PC-9 (cell line): Measurements from ENCODE around the gene PFKFB3. TPM values are rescaled to one million over a fixed set of nuclear protein-coding genes. Genes with fewer than 3 reads are reported as not detected.

Experiments
- BruUV-seq: library from RNA; stranded (reverse); fragments of 400-500 nt; replicated peaks from 2 replicates; lab custom pipeline; 2021; lab: Mats Ljungman, UMichigan
- CTCF ChIA-PET: fragments of 300-600 bp; sonication (Branson Sonifier 250); formaldehyde crosslinking; loops from one replicate; lab custom pipeline; 2022; ENCODE audit warnings: antibody characterized with exemption; lab: Charles Lee
- POLR2A ChIA-PET: fragments of 300-600 bp; sonication (Branson Sonifier 250); formaldehyde crosslinking; loops from one replicate; lab custom pipeline; 2022; ENCODE audit warnings: antibody characterized with exemption; ENCODE audit not compliant: unreplicated experiment; lab: Charles Lee
- DNase-seq, 2 experiments: peaks; one replicate each; pipeline versions ENCODE4 v3.0.0 to v3.0.0-alpha.2; 2015 to 2022; ENCODE audit warnings: mixed read lengths in 1 of 2
- H2AFZ ChIP-seq: fragments of 200-600 bp; sonication (generic); 2 replicates; pipeline ENCODE4 v1.8.1; 2017; ENCODE audit warnings: antibody characterized with exemption
- H3F3A ChIP-seq: fragments of 200-600 bp; sonication (generic); 2 replicates; pipeline ENCODE4 v1.8.1; 2017; ENCODE audit warnings: antibody characterized with exemption, mild to moderate bottlenecking, low read depth; ENCODE audit not compliant: insufficient read depth
- H3K27ac ChIP-seq: fragments of 200-600 bp; sonication (generic); 2 replicates; pipeline ENCODE4 v1.6.1; 2016; ENCODE audit warnings: mixed run types
- H3K27me3 ChIP-seq: fragments of 200-600 bp; sonication (generic); 2 replicates; pipeline ENCODE4 v1.6.1; 2016; ENCODE audit warnings: low read depth, mixed run types; ENCODE audit not compliant: insufficient read depth
- H3K36me3 ChIP-seq: fragments of 200-600 bp; sonication (generic); 2 replicates; pipeline ENCODE4 v1.6.1; 2016; ENCODE audit warnings: low read depth, mixed run types
- H3K4me1 ChIP-seq: fragments of 200-600 bp; sonication (generic); replicated peaks from 2 replicates; pipeline ENCODE4 v1.6.1; 2016; ENCODE audit warnings: mixed run types; ENCODE audit not compliant: insufficient read depth
- H3K4me2 ChIP-seq: fragments of 200-600 bp; sonication (generic); 2 replicates; pipeline ENCODE4 v1.6.1; 2017; ENCODE audit warnings: mixed run types
- H3K4me3 ChIP-seq: fragments of 200-600 bp; sonication (generic); 2 replicates; pipeline ENCODE4 v1.6.1; 2016; ENCODE audit warnings: mixed run types
- H3K79me2 ChIP-seq: fragments of 200-600 bp; sonication (generic); 2 replicates; pipeline ENCODE4 v1.6.1; 2017; ENCODE audit warnings: low read depth, mixed run types
- H3K9me2 ChIP-seq: fragments of 200-600 bp; sonication (generic); 2 replicates; pipeline ENCODE4 v1.8.1; 2017; ENCODE audit warnings: mild to moderate bottlenecking; ENCODE audit not compliant: insufficient read depth
- H3K9me3 ChIP-seq: fragments of 200-600 bp; sonication (generic); 2 replicates; pipeline ENCODE4 v1.8.1; 2016; ENCODE audit warnings: low read depth; ENCODE audit not compliant: insufficient read depth
- H4K20me1 ChIP-seq: fragments of 200-600 bp; sonication (generic); 2 replicates; pipeline ENCODE4 v1.8.1; 2017; ENCODE audit not compliant: insufficient read depth
- CTCF ChIP-seq: fragments of 200-600 bp; sonication (generic); conservative IDR thresholded peaks from 2 replicates; pipeline ENCODE4 v1.6.1; 2017; ENCODE audit warnings: mixed run types, antibody characterized with exemption, mild to moderate bottlenecking, moderate library complexity
- EZH2 ChIP-seq: fragments of 200-600 bp; sonication (generic); IDR thresholded peaks from 2 replicates; pipeline ENCODE4 v1.8.0; 2017; ENCODE audit warnings: antibody characterized with exemption, low read depth
- intact Hi-C: fragments of 100-400 bp; cut with micrococcal nuclease; formaldehyde crosslinking; loops from one replicate; pipeline ENCODE4 v1.10.0; 2022; ENCODE audit not compliant: unreplicated experiment
- total RNA-seq: library from RNA; stranded (reverse); gene quantifications from 2 replicates; pipeline ENCODE4 v1.2.3, GENCODE V29; 2021

Gene PFKFB3
- total RNA-seq, 1 experiment from 2014 or later = 37.8 TPM

GRCh38 chr10:6168084-6168483 lies 34.6 kb upstream of the PFKFB3 start:
- Histone ChIP-seq H3K36me3 (0 out of 2 replicates have a peak, but pooled peaks cover 4% of the 10 kb centered on the region), H3K4me3 (no peak overlapping the region), H3K79me2 (peaks cover 39% of the 10 kb centered on the region), H3K4me1 (peaks cover 5% of the 10 kb centered on the region; the same call in 1 of the 2 replicates), H3F3A (no peaks in the 10 kb centered on the region), H4K20me1 (peaks cover 7% of the 10 kb centered on the region), H3K9me3 (no peaks in the 10 kb centered on the region), H3K4me2 (no peak overlapping the region), H2AFZ (no peak overlapping the region), H3K27ac (no peak overlapping the region), H3K27me3 (no peaks in the 10 kb centered on the region), H3K9me2 (no peaks in the 10 kb centered on the region)
- no TSS peak for BruUV-seq
- POLR2A ChIA-PET = no interaction called here
- intact Hi-C loops = no loop called here
- no peak for TF ChIP-seq CTCF
- no peak for TF ChIP-seq EZH2
- CTCF ChIA-PET = interaction anchor here (0.7 kb wide), 1 partner anchor 33 kb away, joined by 4 read pairs; no protein-coding TSS in a partner anchor
- DNase-seq = no peak

- Histone ChIP-seq H3K4me2 (no peak overlapping the region), H3K36me3 (0 out of 2 replicates have a peak, but pooled peaks cover 4% of the 10 kb centered on the region), H2AFZ (no peak overlapping the region), H3K9me2 (no peaks in the 10 kb centered on the region), H3F3A (no peaks in the 10 kb centered on the region), H3K79me2 (peaks cover 20% of the 10 kb centered on the region), H3K4me1 (no peaks in the 10 kb centered on the region), H3K27ac (no peak overlapping the region), H3K9me3 (no peaks in the 10 kb centered on the region), H3K27me3 (no peaks in the 10 kb centered on the region), H4K20me1 (peaks cover 7% of the 10 kb centered on the region), H3K4me3 (no peak overlapping the region)
- CTCF ChIA-PET = no interaction called here
- no peak for DNase-seq
- no TSS peak for BruUV-seq
- intact Hi-C loops = no loop called here
- POLR2A ChIA-PET = interaction anchor here (0.7 kb wide), 1 partner anchor 357 kb away, joined by 12 read pairs; no protein-coding TSS in a partner anchor
- TF ChIP-seq EZH2 (no peak), CTCF (no peak)
These were observed 32.1 kb upstream of the PFKFB3 start for GRCh38 chr10:6170638-6171037.

GRCh38 chr10:6171881-6172695 lies 30.6 kb upstream of the PFKFB3 start:
- intact Hi-C loops = no loop called here
- Histone ChIP-seq H3K27ac (no peak overlapping the region), H2AFZ (no peak overlapping the region), H3K79me2 (peaks cover 8% of the 10 kb centered on the region), H3F3A (no peaks in the 10 kb centered on the region), H3K4me1 (no peaks in the 10 kb centered on the region), H3K4me2 (no peak overlapping the region), H3K4me3 (no peak overlapping the region), H3K27me3 (no peaks in the 10 kb centered on the region), H3K9me2 (no peaks in the 10 kb centered on the region), H3K9me3 (no peaks in the 10 kb centered on the region), H4K20me1 (peaks cover 3% of the 10 kb centered on the region), H3K36me3 (no peaks in the 10 kb centered on the region)
- POLR2A ChIA-PET = no interaction called here
- CTCF ChIA-PET = interaction anchor here (0.7 kb wide), 1 partner anchor 61 kb away, joined by 4 read pairs; no protein-coding TSS in a partner anchor
- no TSS peak for BruUV-seq
- no peak for DNase-seq
- TF ChIP-seq EZH2 = no peak
- no peak for TF ChIP-seq CTCF
